RWPE2 (cell line): ENCODE data around the gene TTF1.

Source experiments
- ATAC-seq: fragments of 200-7000 bp; cut with Tn5 transposase; 3 replicates; pipeline ENCODE4 v1.9.1; 2021; ENCODE audit warnings: low read depth
- DNase-seq: peaks from one replicate; pipeline ENCODE4 v3.0.0-alpha.2; 2020; ENCODE audit warnings: low spot score
- H3K27ac ChIP-seq: fragments of 450-650 bp; 2 replicates; pipeline ENCODE4 v1.5.1; 2017; ENCODE audit warnings: mild to moderate bottlenecking; ENCODE audit not compliant: poor library complexity, severe bottlenecking
- H3K27me3 ChIP-seq: fragments of 250-450 bp; sonication (Bioruptor Pico); 2 replicates; pipeline ENCODE4 v1.5.1; 2021; ENCODE audit warnings: mild to moderate bottlenecking, moderate library complexity; ENCODE audit not compliant: insufficient read depth, poor library complexity, severe bottlenecking
- H3K36me3 ChIP-seq: fragments of 250-450 bp; sonication (Bioruptor Pico); 2 replicates; pipeline ENCODE4 v1.5.1; 2020; ENCODE audit warnings: low read depth, mild to moderate bottlenecking, moderate library complexity
- H3K4me1 ChIP-seq: fragments of 250-450 bp; sonication (Bioruptor Pico); 2 replicates; pipeline ENCODE4 v1.5.1; 2021; ENCODE audit warnings: mild to moderate bottlenecking, moderate library complexity; ENCODE audit not compliant: insufficient read depth, poor library complexity, severe bottlenecking
- H3K4me3 ChIP-seq: fragments of 250-450 bp; sonication (Bioruptor Pico); 2 replicates; pipeline ENCODE4 v1.5.1; 2021; ENCODE audit warnings: mild to moderate bottlenecking, moderate library complexity; ENCODE audit not compliant: severe bottlenecking
- H3K9me3 ChIP-seq: fragments of 250-450 bp; sonication (Bioruptor Pico); 2 replicates; pipeline ENCODE4 v1.5.1; 2021; ENCODE audit warnings: mild to moderate bottlenecking, moderate library complexity; ENCODE audit not compliant: severe bottlenecking
- CTCF ChIP-seq: fragments of 450-650 bp; IDR thresholded peaks from one replicate; pipeline ENCODE4 v1.5.1; 2017; ENCODE audit warnings: mild to moderate bottlenecking, moderate library complexity; ENCODE audit not compliant: poor library complexity, severe bottlenecking

Gene TTF1, protein sequence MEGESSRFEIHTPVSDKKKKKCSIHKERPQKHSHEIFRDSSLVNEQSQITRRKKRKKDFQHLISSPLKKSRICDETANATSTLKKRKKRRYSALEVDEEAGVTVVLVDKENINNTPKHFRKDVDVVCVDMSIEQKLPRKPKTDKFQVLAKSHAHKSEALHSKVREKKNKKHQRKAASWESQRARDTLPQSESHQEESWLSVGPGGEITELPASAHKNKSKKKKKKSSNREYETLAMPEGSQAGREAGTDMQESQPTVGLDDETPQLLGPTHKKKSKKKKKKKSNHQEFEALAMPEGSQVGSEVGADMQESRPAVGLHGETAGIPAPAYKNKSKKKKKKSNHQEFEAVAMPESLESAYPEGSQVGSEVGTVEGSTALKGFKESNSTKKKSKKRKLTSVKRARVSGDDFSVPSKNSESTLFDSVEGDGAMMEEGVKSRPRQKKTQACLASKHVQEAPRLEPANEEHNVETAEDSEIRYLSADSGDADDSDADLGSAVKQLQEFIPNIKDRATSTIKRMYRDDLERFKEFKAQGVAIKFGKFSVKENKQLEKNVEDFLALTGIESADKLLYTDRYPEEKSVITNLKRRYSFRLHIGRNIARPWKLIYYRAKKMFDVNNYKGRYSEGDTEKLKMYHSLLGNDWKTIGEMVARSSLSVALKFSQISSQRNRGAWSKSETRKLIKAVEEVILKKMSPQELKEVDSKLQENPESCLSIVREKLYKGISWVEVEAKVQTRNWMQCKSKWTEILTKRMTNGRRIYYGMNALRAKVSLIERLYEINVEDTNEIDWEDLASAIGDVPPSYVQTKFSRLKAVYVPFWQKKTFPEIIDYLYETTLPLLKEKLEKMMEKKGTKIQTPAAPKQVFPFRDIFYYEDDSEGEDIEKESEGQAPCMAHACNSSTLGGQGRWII

DNA sequence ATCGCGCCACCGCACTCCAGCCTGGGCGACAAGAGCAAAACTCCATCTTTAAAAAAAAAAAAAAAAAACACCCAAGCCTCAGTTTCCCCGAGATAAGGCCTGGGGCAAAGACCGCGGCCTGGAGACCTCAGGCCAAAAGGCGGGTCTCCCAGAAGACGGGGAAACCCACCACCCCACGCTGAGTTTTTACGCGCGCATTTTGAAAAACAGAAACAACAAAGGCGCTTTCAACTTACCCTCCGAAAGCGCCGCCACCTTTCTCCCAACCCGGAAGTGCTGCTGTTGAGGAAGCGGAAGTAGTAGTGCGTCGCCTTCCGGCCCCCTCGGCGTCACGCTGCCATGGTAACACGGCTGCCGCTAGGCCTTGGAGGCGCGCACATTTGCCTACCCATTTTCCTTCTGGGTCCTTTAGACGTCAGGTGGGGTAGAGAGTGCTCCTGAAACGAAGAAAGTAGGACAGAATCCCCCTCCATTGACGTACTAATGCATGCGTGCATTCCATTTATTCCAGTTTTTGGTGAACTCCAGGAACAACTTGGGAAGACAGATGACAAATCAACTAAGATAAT lies at the start of gene TTF1:
TSS of gene TTF1 (minus strand) at position 287 of the 569 bp plus-strand sequence. CDS start 4,019 bp downstream, outside the sequence.
- no peaks in the 10 kb centered on the region for H3K9me3 ChIP-seq
- no peak within 1 kb of the TSS for H3K27ac ChIP-seq
- TF ChIP-seq CTCF, result no peak
- peak; percentile 87 for DNase-seq
- H3K27me3 ChIP-seq, result no peaks in the 10 kb centered on the region
- peaks cover 14% of the 10 kb centered on the region for H3K36me3 ChIP-seq
- peak within 1 kb of the TSS; percentile 53 for H3K4me3 ChIP-seq
- peaks cover 7% of the 10 kb centered on the region for H3K4me1 ChIP-seq
- peak; percentile 74 for ATAC-seq

- ATAC-seq (no peak), DNase-seq (no peak)
- Histone ChIP-seq H3K36me3 (no peaks in the 10 kb centered on the region), H3K27me3 (peaks cover 13% of the 10 kb centered on the region), H3K9me3 (no peaks in the 10 kb centered on the region), H3K4me3 (no peak overlapping the region), H3K4me1 (no peaks in the 10 kb centered on the region), H3K27ac (no peak overlapping the region)
- TF ChIP-seq CTCF, result no peak
Measured at GRCh38 chr9:132456241-132456640, 49.6 kb upstream of the TTF1 start.

DNA sequence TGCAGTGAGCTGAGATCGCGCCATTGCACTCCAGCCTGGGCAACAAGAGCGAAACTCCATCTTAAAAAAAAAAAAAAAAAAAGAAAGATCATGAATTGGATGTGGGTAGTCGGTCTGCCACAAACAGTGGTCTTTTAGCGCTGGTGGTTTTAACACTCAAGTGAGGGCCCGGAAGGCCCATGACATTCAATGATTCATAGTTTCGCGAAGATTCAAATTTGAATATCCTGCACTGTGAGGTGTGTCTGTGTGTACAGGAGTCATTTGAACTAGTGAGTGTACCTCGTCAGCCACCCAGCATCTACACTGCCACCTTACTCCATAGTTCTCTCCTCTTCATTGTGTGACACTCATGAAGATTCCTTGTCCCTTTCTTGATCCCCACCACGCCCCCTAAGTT lies 44.6 kb upstream of the TTF1 start:
- TF ChIP-seq CTCF, result no peak
- no peak for ATAC-seq
- Histone ChIP-seq H3K27ac (no peak overlapping the region), H3K9me3 (no peaks in the 10 kb centered on the region), H3K27me3 (peaks cover 19% of the 10 kb centered on the region), H3K4me1 (no peaks in the 10 kb centered on the region), H3K4me3 (no peak overlapping the region), H3K36me3 (no peaks in the 10 kb centered on the region)
- DNase-seq, result no peak

DNA sequence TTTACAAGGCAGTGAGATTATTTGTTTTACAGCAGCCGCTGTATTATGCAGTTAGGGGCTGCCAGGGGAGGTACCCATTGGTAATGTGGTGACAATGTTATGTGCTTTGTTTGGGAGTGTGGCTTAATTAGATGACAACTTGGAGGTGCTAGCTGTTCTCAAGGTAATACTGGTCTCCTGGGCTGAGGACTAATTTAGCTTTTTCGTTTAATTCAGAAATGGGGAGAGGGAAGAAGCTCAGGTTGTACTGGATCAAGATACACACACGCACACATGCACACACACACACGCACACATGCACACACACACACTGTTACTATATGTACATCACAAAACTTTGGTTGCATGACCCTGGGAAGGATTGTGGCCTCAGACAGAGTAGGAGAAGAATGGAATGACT lies 41.3 kb upstream of the TTF1 start:
- H3K4me3 ChIP-seq, result no peak overlapping the region
- H3K36me3 ChIP-seq, result no peaks in the 10 kb centered on the region
- H3K27me3 ChIP-seq, result peaks cover 8% of the 10 kb centered on the region
- no peak for DNase-seq
- no peaks in the 10 kb centered on the region for H3K4me1 ChIP-seq
- no peaks in the 10 kb centered on the region for H3K9me3 ChIP-seq
- TF ChIP-seq CTCF, result no peak
- no peak overlapping the region for H3K27ac ChIP-seq
- no peak for ATAC-seq
